Measurements from ENCODE around the gene TMEM14A. TPM values are rescaled to one million over a fixed set of nuclear protein-coding genes. Genes with fewer than 3 reads are reported as not detected.
"Not testable (repeated sequence)": the region's sequence is repeated elsewhere in the genome, so short reads cannot be mapped to it uniquely, and the experiment has no call there.

The TMEM14A gene
- total RNA-seq, 4 donors from 2014 or later: 10.1 to 15.7 (median 12.4) TPM

DNA sequence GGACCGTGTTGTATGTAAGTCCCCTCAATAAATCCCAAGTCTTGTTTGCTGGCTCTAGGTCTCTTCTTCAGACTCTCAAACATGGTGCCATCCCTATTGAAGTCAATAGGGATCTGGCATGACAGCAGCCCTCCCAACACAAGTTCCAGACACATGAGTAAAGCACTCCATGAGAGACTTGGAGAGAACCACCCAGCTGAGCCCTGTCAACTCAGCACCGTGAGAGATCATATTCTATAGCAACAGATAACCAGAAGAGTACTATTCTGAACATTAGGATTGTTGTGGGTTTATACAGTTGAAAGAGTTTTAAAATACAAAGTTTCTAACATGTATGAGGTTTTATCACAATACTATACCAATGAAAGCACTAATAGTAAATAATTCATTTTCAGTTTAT lies 23.5 kb downstream of the TMEM14A start:
- WGBS: 96% methylated on average over 2 of the region's 2 CpGs
- Histone ChIP-seq H3K27ac (no peak overlapping the region), H3K9me3 (no peaks in the 10 kb centered on the region), H3K4me1 (no peaks in the 10 kb centered on the region), H3K27me3 (no peaks in the 10 kb centered on the region), H3K4me3 (no peak overlapping the region), H3K36me3 (no peaks in the 10 kb centered on the region)
- DNase-seq (ENCODE audit: low spot score in 2 of 2): no peak
- TF ChIP-seq EP300 (IDR thresholded peaks at IDR 0.05) (no peak), CTCF (IDR thresholded peaks at IDR 0.05) (no peak), POLR2A (IDR thresholded peaks at IDR 0.05) (no peak)

GRCh38 chr6:52696418-52696817 lies 25.5 kb downstream of the TMEM14A start:
- H3K27ac ChIP-seq: no peak overlapping the region
- WGBS: 55% methylated on average over 4 of the region's 4 CpGs
- no peaks in the 10 kb centered on the region for H3K9me3 ChIP-seq
- H3K36me3 ChIP-seq: no peaks in the 10 kb centered on the region
- H3K4me3 ChIP-seq: no peak overlapping the region
- no peak for DNase-seq (ENCODE audit: low spot score in 2 of 2)
- TF ChIP-seq POLR2AphosphoS5 (IDR thresholded peaks at IDR 0.05) (no peak), POLR2A (IDR thresholded peaks at IDR 0.05) (no peak), EP300 (IDR thresholded peaks at IDR 0.05) (no peak), CTCF (IDR thresholded peaks at IDR 0.05) (no peak)
- H3K4me1 ChIP-seq: no peaks in the 10 kb centered on the region
- no peaks in the 10 kb centered on the region for H3K27me3 ChIP-seq

DNA sequence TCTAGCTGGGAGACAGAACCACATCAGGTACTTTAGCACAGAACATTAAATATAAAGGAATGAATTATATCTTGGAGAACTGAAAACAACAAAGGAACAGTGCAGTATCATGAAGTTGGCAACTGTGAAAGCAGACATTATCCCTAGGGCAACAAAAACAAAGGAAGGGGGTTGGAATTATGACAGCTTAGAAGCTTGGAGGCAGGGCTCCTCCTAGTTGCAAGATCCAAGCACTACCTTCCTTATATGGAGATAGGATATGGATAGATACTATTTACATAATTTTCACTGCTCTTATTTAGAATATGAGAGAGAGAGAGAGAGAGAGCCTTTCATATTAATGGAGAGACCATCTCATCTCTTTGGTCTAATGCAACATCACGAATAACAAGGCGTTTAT lies 27.0 kb downstream of the TMEM14A start:
- no peaks in the 10 kb centered on the region for H3K27me3 ChIP-seq
- no peak overlapping the region for H3K27ac ChIP-seq
- H3K4me1 ChIP-seq: no peaks in the 10 kb centered on the region
- H3K36me3 ChIP-seq: no peaks in the 10 kb centered on the region
- no peak for TF ChIP-seq POLR2AphosphoS5 (IDR thresholded peaks at IDR 0.05)
- no peak for TF ChIP-seq POLR2A (IDR thresholded peaks at IDR 0.05)
- WGBS: 90% methylated on average over 2 of the region's 2 CpGs
- no peak for DNase-seq (ENCODE audit: low spot score in 2 of 2)
- H3K9me3 ChIP-seq: no peaks in the 10 kb centered on the region
- H3K4me3 ChIP-seq: no peak overlapping the region

- no peaks in the 10 kb centered on the region for H3K4me1 ChIP-seq
- no peak overlapping the region for H3K27ac ChIP-seq
- no peaks in the 10 kb centered on the region for H3K27me3 ChIP-seq
- DNase-seq (ENCODE audit: low spot score in 2 of 2): no peak
- no peak for TF ChIP-seq CTCF (IDR thresholded peaks at IDR 0.05)
- TF ChIP-seq POLR2AphosphoS5 (IDR thresholded peaks at IDR 0.05): no peak
- TF ChIP-seq EP300 (IDR thresholded peaks at IDR 0.05): no peak
- no peak for TF ChIP-seq POLR2A (IDR thresholded peaks at IDR 0.05)
- no peaks in the 10 kb centered on the region for H3K36me3 ChIP-seq
- H3K9me3 ChIP-seq: no peaks in the 10 kb centered on the region
- H3K4me3 ChIP-seq: no peak overlapping the region
These were observed 33.1 kb downstream of the TMEM14A start for GRCh38 chr6:52704060-52704459.

DNA sequence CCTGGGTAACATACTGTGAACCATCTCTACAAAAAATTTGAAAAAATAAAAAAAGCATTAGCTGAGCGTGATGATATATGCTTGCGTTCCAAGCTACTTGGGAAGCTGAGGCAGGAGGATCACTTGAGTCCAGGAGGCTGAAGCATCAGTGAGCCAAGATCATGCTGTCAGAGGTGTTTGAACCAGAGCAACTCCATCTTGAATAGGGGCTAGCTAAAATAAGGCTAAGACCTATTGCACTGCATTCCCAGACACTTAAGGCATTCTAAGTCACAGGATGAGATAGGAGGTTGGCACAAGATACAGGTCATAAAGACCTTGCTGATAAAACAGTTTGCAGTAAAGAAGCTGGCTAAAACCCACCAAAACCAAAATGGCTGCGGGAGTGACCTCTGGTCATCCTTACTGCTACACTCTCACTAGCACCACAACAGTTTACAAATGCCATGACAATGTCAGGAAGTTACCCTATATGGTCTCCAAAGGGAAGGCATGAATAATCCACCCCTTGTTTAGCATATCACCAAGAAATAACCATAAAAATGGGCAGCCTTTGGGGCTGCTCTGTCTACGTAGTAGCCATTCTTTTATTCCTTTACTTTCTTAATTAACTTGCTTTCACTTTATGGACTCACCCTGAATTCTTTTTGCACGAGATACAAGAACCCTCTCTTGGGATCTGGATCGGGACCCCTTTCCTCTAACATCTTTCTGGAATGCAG lies 34.0 kb downstream of the TMEM14A start:
- WGBS: 91% methylated on average over 6 of the region's 6 CpGs
- H3K27ac ChIP-seq; H3K4me3 ChIP-seq; H3K36me3 ChIP-seq; H3K27me3 ChIP-seq; DNase-seq (ENCODE audit: low spot score in 2 of 2); H3K9me3 ChIP-seq; H3K4me1 ChIP-seq: not testable (repeated sequence)

DNA sequence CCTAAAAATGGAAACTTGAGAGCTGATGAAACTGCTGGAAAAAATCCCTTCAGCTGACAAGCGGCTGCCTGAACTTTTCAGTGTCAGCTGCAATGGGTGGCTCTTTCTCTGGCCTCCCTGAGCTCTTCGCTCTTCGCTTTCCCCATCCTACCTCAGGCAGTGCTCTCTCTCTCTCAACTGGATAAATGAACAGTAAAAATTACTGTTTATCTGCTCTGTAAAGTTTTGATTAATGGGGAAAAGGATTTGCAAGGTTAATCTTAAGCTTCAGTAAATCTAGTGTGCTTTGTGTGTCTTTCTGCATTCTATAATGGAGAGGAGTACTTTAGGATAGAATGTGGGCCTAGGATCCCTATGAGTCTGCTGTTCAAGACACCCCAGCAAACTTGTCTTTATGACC lies 35.1 kb downstream of the TMEM14A start:
- no peak for DNase-seq (ENCODE audit: low spot score in 2 of 2)
- Histone ChIP-seq H3K27me3 (no peaks in the 10 kb centered on the region), H3K27ac (no peak overlapping the region), H3K4me1 (no peaks in the 10 kb centered on the region), H3K36me3 (no peaks in the 10 kb centered on the region), H3K9me3 (no peaks in the 10 kb centered on the region), H3K4me3 (no peak overlapping the region)
- TF ChIP-seq POLR2AphosphoS5 (IDR thresholded peaks at IDR 0.05) (no peak), EP300 (IDR thresholded peaks at IDR 0.05) (no peak), CTCF (IDR thresholded peaks at IDR 0.05) (no peak), POLR2A (IDR thresholded peaks at IDR 0.05) (no peak)
- WGBS: 87% methylated on average over 3 of the region's 3 CpGs
